ENCODE results near the gene JMJD6. TPM values are rescaled to one million over a fixed set of nuclear protein-coding genes. Genes with fewer than 3 reads are reported as not detected.
A peak's percentile ranks its signal among the peaks of the same experiment; 100 is the strongest.

JMJD6 gene
- total and polyA plus RNA-seq, 2 of the 8 experiments (the other 6 are each of a cell fraction or from before 2014, with no cell fraction given) = 8.6 to 18.6 TPM

- no peaks in the 10 kb centered on the region for H3K27me3 ChIP-seq (replicated peaks in 1 of 4; ENCODE audit: control insufficient read depth in 3 of 4, extremely low read depth in 1 of 4, insufficient read depth in 3 of 4, low read length in 3 of 4)
- H3K23me2 ChIP-seq (ENCODE audit: low read depth, low read length) = peaks cover 9% of the 10 kb centered on the region; the same call in 1 of the 2 replicates
- peaks cover 3 to 12% (median 7%) of the 10 kb centered on the region in 4 experiments; a peak in 6 of 7 replicates for H3K4me1 ChIP-seq (replicated peaks in 1 of 4; ENCODE audit: control insufficient read depth in 3 of 4, insufficient read depth in 4 of 4, low read length in 3 of 4)
- H3K4me2 ChIP-seq (ENCODE audit: insufficient read depth in 1 of 2, low read depth in 2 of 2, low read length in 2 of 2) = peak overlapping the region; percentile 72 to 88
- no peak overlapping the region for H3K18ac ChIP-seq (ENCODE audit: extremely low read depth, low read length)
- ChIA-PET POLR2A (ENCODE audit: partially characterized antibody) (interaction anchor here (0.8 to 9.2 kb wide), 11 partner anchors 8 to 333 kb away, joined by 3 to 181 read pairs (median 5); partner anchors contain the start of genes JMJD6 and METTL23), CTCF (ENCODE audit: partially characterized antibody) (interaction anchor here (0.6 to 1.8 kb wide), 3 partner anchors 18 to 155 kb away, joined by 3 to 6 read pairs (median 3); no protein-coding TSS in a partner anchor)
- peak overlapping the region; percentile 73; the same call in 1 of the 2 replicates for H4K8ac ChIP-seq (ENCODE audit: extremely low read depth, insufficient read depth, low read length)
- no peak overlapping the region for H2BK120ac ChIP-seq (replicated peaks; ENCODE audit: low read depth, low read length)
- FAIRE-seq (no peak), DNase-seq (ENCODE audit: low read depth in 1 of 2, low spot score in 2 of 2) (no peak)
- peak overlapping the region; percentile 88 to 100 (median 98); a peak in 6 of 8 replicates for H3K4me3 ChIP-seq (ENCODE audit: extremely low read depth in 1 of 4, insufficient read depth in 2 of 4, low read depth in 3 of 4, low read length in 4 of 4)
- H2BK20ac ChIP-seq (ENCODE audit: low read length) = no peak overlapping the region
- H2BK15ac ChIP-seq (ENCODE audit: low read length) = no peak overlapping the region
- no peak overlapping the region for H3K56ac ChIP-seq (replicated peaks; ENCODE audit: insufficient read length, low read depth, low read length)
- no peak overlapping the region for H3K27ac ChIP-seq (ENCODE audit: low read depth, low read length)
- no peaks in the 10 kb centered on the region for H3K9me3 ChIP-seq (ENCODE audit: insufficient read depth in 2 of 2, low read depth in 1 of 2, low read length in 1 of 2)
- no peak overlapping the region for H4K5ac ChIP-seq (ENCODE audit: insufficient read length, low read depth, low read length)
- peaks cover 4% of the 10 kb centered on the region; the same call in 1 of the 2 replicates for H3K79me1 ChIP-seq (ENCODE audit: low read depth, low read length)
- H2AFZ ChIP-seq (ENCODE audit: low read length) = no peak overlapping the region
- H3K14ac ChIP-seq (ENCODE audit: insufficient read length) = no peak overlapping the region
- no peak overlapping the region for H4K91ac ChIP-seq (replicated peaks; ENCODE audit: insufficient read length, low read length)
- H3K4ac ChIP-seq (replicated peaks; ENCODE audit: insufficient read length, low read depth, low read length) = no peak overlapping the region
- H2BK5ac ChIP-seq (ENCODE audit: low read depth, low read length) = no peak overlapping the region
- H2BK12ac ChIP-seq (ENCODE audit: low read depth, low read length) = no peak overlapping the region
- peaks cover 16 to 63% of the 10 kb centered on the region in 2 experiments for H3K79me2 ChIP-seq (ENCODE audit: control insufficient read depth in 1 of 2, insufficient read depth in 2 of 2, low read length in 2 of 2)
- H2AK5ac ChIP-seq (ENCODE audit: low read depth, low read length) = no peak overlapping the region
- H4K20me1 ChIP-seq (replicated peaks in 1 of 2; ENCODE audit: control insufficient read depth in 1 of 2, insufficient read depth in 2 of 2, low read length in 2 of 2) = peaks cover 17% of the 10 kb centered on the region in 2 experiments
- no peak for TF ChIP-seq CBX5 (IDR thresholded peaks at IDR 0.05; ENCODE audit: low read depth, low read length)
- TF ChIP-seq SP1 (IDR thresholded peaks at IDR 0.05; ENCODE audit: low read depth, low read length) = peak; percentile 47; the same call in 1 of the 2 replicates
- TF ChIP-seq POLR2A (IDR thresholded peaks at IDR 0.05; ENCODE audit: control extremely low read depth in 1 of 2, low read depth in 2 of 2, low read length in 2 of 2) = peak; percentile 33 to 55
- TF ChIP-seq SP2 (IDR thresholded peaks at IDR 0.05; ENCODE audit: low read length) = no peak
- peak; percentile 72; the same call in 1 of the 2 replicates for TF ChIP-seq POLR2AphosphoS5 (IDR thresholded peaks at IDR 0.05; ENCODE audit: low read depth, low read length)
- TF ChIP-seq GABPA (IDR thresholded peaks at IDR 0.05; ENCODE audit: borderline replicate concordance, insufficient read depth, low read length) = no peak
- H3K36me3 ChIP-seq (ENCODE audit: control insufficient read depth in 2 of 4, insufficient read depth in 4 of 4, low read length in 3 of 4) = peaks cover 17 to 51% (median 36%) of the 10 kb centered on the region in 4 experiments
- WGBS, 2 experiments (ENCODE audit: extremely low coverage in 1 of 2, insufficient coverage in 1 of 2, insufficient read length in 1 of 2, insufficient replicate concordance in 2 of 2, low coverage in 1 of 2, low lambda C conversion rate in 2 of 2, missing lambda C conversion rate in 1 of 2) = 79% methylated on average over 8 of the region's 8 CpGs; no CpG with 5 or more reads in 1 of the 2 experiments
- no peak overlapping the region for H3K23ac ChIP-seq (ENCODE audit: insufficient read length)
- no peak overlapping the region for H3K9ac ChIP-seq (replicated peaks in 1 of 4; ENCODE audit: extremely low read depth in 1 of 4, low read depth in 3 of 4, low read length in 3 of 4)
Observed at GRCh38 chr17:76734080-76734840, 7.9 kb upstream of the JMJD6 start.

Data from H1 (cell line).